HCT116 (cell line): ENCODE results near the gene OSBP2.

Experiments
- ATF3 ChIP-seq: IDR thresholded peaks from 2 replicates; pipeline ENCODE4 v1.6.1; 2012
- CBX3 ChIP-seq: IDR thresholded peaks from 2 replicates; pipeline ENCODE4 v1.6.1; 2012; ENCODE audit warnings: low read depth
- CTCF ChIP-seq, 3 experiments: fragments of 200-600 bp in 1 of 3; sonication (generic) in 1 of 3; IDR thresholded peaks in 2 of 3; conservative IDR thresholded peaks in 1 of 3; 2 replicates each; pipeline ENCODE4 v1.5.1; 2012 to 2017; ENCODE audit warnings: low read depth in 2 of 3, low read length in 2 of 3, antibody characterized with exemption in 1 of 3, borderline replicate concordance in 1 of 3, control low read depth in 1 of 3, mild to moderate bottlenecking in 1 of 3, mixed read lengths in 1 of 3, mixed run types in 1 of 3, moderate library complexity in 1 of 3; ENCODE audit not compliant: insufficient read depth in 1 of 3
- EGR1 ChIP-seq: IDR thresholded peaks from 2 replicates; pipeline ENCODE4 v1.6.1; 2012; ENCODE audit warnings: low read depth
- EZH2 ChIP-seq: fragments of 200-600 bp; sonication (generic); IDR thresholded peaks from 2 replicates; pipeline ENCODE4 v1.6.1; 2017; ENCODE audit warnings: antibody characterized with exemption, mixed run types
- FOSL1 ChIP-seq: IDR thresholded peaks from 2 replicates; pipeline ENCODE4 v1.6.1; 2012; ENCODE audit warnings: low read depth
- JUND ChIP-seq: IDR thresholded peaks from 2 replicates; pipeline ENCODE4 v1.6.1; 2012
- POLR2A ChIP-seq: IDR thresholded peaks from 2 replicates; pipeline ENCODE4 v1.7.0; 2011; ENCODE audit warnings: borderline replicate concordance; ENCODE audit not compliant: insufficient read depth, insufficient read length; ENCODE audit errors: extremely low read depth
- RAD21 ChIP-seq: IDR thresholded peaks from 2 replicates; pipeline ENCODE4 v1.6.1; 2012; ENCODE audit warnings: low read depth, mild to moderate bottlenecking
- REST ChIP-seq: IDR thresholded peaks from 2 replicates; pipeline ENCODE4 v1.6.1; 2012; ENCODE audit warnings: low read depth
- SP1 ChIP-seq: IDR thresholded peaks from 2 replicates; pipeline ENCODE4 v1.6.1; 2012; ENCODE audit warnings: low read depth
- TCF7L2 ChIP-seq: IDR thresholded peaks from 2 replicates; pipeline ENCODE4 v1.7.0; 2011; ENCODE audit warnings: borderline replicate concordance, inconsistent platforms; ENCODE audit not compliant: insufficient read depth, insufficient read length; ENCODE audit errors: extremely low read depth

- no peak for TF ChIP-seq TCF7L2
- no peak for TF ChIP-seq EGR1
- TF ChIP-seq SP1, result no peak
- TF ChIP-seq CTCF (IDR thresholded peaks at IDR 0.05 in 2 of 3, conservative IDR thresholded peaks at IDR 0.05 in 1 of 3; ENCODE audit: borderline replicate concordance in 1 of 3, insufficient read depth in 1 of 3, low read depth in 2 of 3, low read length in 2 of 3), result no peak
- TF ChIP-seq POLR2A, result no peak
- TF ChIP-seq RAD21, result no peak
- no peak for TF ChIP-seq EZH2
- no peak for TF ChIP-seq CBX3
- TF ChIP-seq ATF3, result no peak
- no peak for TF ChIP-seq JUND
- no peak for TF ChIP-seq FOSL1
- TF ChIP-seq REST, result no peak
Measured at GRCh38 chr22:30790366-30790765, 95.7 kb downstream of the OSBP2 start.
